ENCODE data around the gene ADAP1. TPM values are rescaled to one million over a fixed set of nuclear protein-coding genes. Genes with fewer than 3 reads are reported as not detected.
A peak's percentile ranks its signal among the peaks of the same experiment; 100 is the strongest.
"Not testable (repeated sequence)": the region's sequence is repeated elsewhere in the genome, so short reads cannot be mapped to it uniquely, and the experiment has no call there.

ADAP1 gene
- total RNA-seq, 2 donors from 2014 or later, result 2.3 to 23.7 TPM

- H3K4me1 Mint-ChIP-seq, result no peaks in the 10 kb centered on the region
- H3K4me3 Mint-ChIP-seq, result no peak overlapping the region
- no peaks in the 10 kb centered on the region for H3K36me3 Mint-ChIP-seq (ENCODE audit: low read depth)
- H3K27ac Mint-ChIP-seq, result no peak overlapping the region
- no peaks in the 10 kb centered on the region for H3K27me3 Mint-ChIP-seq
- ATAC-seq (replicated peaks), result no peak
- no peaks in the 10 kb centered on the region for H3K9me3 Mint-ChIP-seq
These were observed 42.5 kb downstream of the ADAP1 start for GRCh38 chr7:911791-912480.

- H3K27ac Mint-ChIP-seq, result no peak overlapping the region
- no peaks in the 10 kb centered on the region for H3K4me1 Mint-ChIP-seq
- H3K27me3 Mint-ChIP-seq, result no peaks in the 10 kb centered on the region
- H3K4me3 Mint-ChIP-seq, result no peak overlapping the region
- no peaks in the 10 kb centered on the region for H3K9me3 Mint-ChIP-seq
- no peaks in the 10 kb centered on the region for H3K36me3 Mint-ChIP-seq (ENCODE audit: low read depth)
- ATAC-seq (replicated peaks), result no peak
These were observed 43.5 kb downstream of the ADAP1 start for GRCh38 chr7:910931-911431.

- peak; percentile 33 for ATAC-seq (replicated peaks)
These were observed 44.0 kb downstream of the ADAP1 start for GRCh38 chr7:910441-910861.

GRCh38 chr7:909358-910329 is 44.8 kb downstream of the ADAP1 start:
- H3K27ac Mint-ChIP-seq, result no peak overlapping the region
- no peaks in the 10 kb centered on the region for H3K36me3 Mint-ChIP-seq (ENCODE audit: low read depth)
- peak; percentile 31 for ATAC-seq (replicated peaks)
- no peaks in the 10 kb centered on the region for H3K4me1 Mint-ChIP-seq
- no peaks in the 10 kb centered on the region for H3K27me3 Mint-ChIP-seq
- no peaks in the 10 kb centered on the region for H3K9me3 Mint-ChIP-seq
- H3K4me3 Mint-ChIP-seq, result peak overlapping the region; percentile 57

More at GRCh38 chr7:910441-910861, 44.0 kb downstream of the ADAP1 start:
- no peaks in the 10 kb centered on the region for H3K9me3 Mint-ChIP-seq
- no peaks in the 10 kb centered on the region for H3K4me1 Mint-ChIP-seq
- no peaks in the 10 kb centered on the region for H3K27me3 Mint-ChIP-seq
- H3K27ac Mint-ChIP-seq, result no peak overlapping the region
- peak overlapping the region; percentile 57 for H3K4me3 Mint-ChIP-seq
- H3K36me3 Mint-ChIP-seq (ENCODE audit: low read depth), result no peaks in the 10 kb centered on the region

GRCh38 chr7:908591-909357 is 45.7 kb downstream of the ADAP1 start:
- not testable (repeated sequence) for H3K27ac Mint-ChIP-seq

GRCh38 chr7:908159-908581 is 46.3 kb downstream of the ADAP1 start:
- no peaks in the 10 kb centered on the region for H3K36me3 Mint-ChIP-seq (ENCODE audit: low read depth)
- no peak overlapping the region for H3K27ac Mint-ChIP-seq
- no peaks in the 10 kb centered on the region for H3K9me3 Mint-ChIP-seq
- no peak overlapping the region for H3K4me3 Mint-ChIP-seq
- H3K4me1 Mint-ChIP-seq, result no peaks in the 10 kb centered on the region
- no peaks in the 10 kb centered on the region for H3K27me3 Mint-ChIP-seq
- ATAC-seq (replicated peaks), result no peak

More at GRCh38 chr7:908591-909357, 45.7 kb downstream of the ADAP1 start:
- not testable (repeated sequence) for H3K36me3 Mint-ChIP-seq (ENCODE audit: low read depth); H3K27me3 Mint-ChIP-seq; H3K4me3 Mint-ChIP-seq; H3K9me3 Mint-ChIP-seq; H3K4me1 Mint-ChIP-seq
- ATAC-seq (replicated peaks), result peak; percentile 85

GRCh38 chr7:907158-907980 is 47.1 kb downstream of the ADAP1 start:
- ATAC-seq (replicated peaks), result peak; percentile 9
- H3K36me3 Mint-ChIP-seq (ENCODE audit: low read depth), result peaks cover 8% of the 10 kb centered on the region
- H3K27me3 Mint-ChIP-seq, result no peaks in the 10 kb centered on the region
- no peaks in the 10 kb centered on the region for H3K9me3 Mint-ChIP-seq
- H3K27ac Mint-ChIP-seq, result no peak overlapping the region
- no peaks in the 10 kb centered on the region for H3K4me1 Mint-ChIP-seq
- H3K4me3 Mint-ChIP-seq, result no peak overlapping the region

- Mint-ChIP-seq H3K36me3 (ENCODE audit: low read depth) (peaks cover 9% of the 10 kb centered on the region), H3K4me3 (no peak overlapping the region)
These were observed 47.7 kb downstream of the ADAP1 start for GRCh38 chr7:906776-907157.

GRCh38 chr7:904847-905246 is 49.6 kb downstream of the ADAP1 start:
- ATAC-seq (replicated peaks), result no peak
- Mint-ChIP-seq H3K36me3 (ENCODE audit: low read depth) (peaks cover 9% of the 10 kb centered on the region), H3K27me3 (no peaks in the 10 kb centered on the region), H3K4me3 (no peak overlapping the region), H3K27ac (no peak overlapping the region), H3K9me3 (no peaks in the 10 kb centered on the region), H3K4me1 (no peaks in the 10 kb centered on the region)

More at GRCh38 chr7:906776-907157, 47.7 kb downstream of the ADAP1 start:
- ATAC-seq (replicated peaks), result peak; percentile 11
- Mint-ChIP-seq H3K4me1 (no peaks in the 10 kb centered on the region), H3K27ac (no peak overlapping the region), H3K9me3 (no peaks in the 10 kb centered on the region), H3K27me3 (no peaks in the 10 kb centered on the region)

- Mint-ChIP-seq H3K4me3 (no peak overlapping the region), H3K4me1 (no peaks in the 10 kb centered on the region), H3K27me3 (no peaks in the 10 kb centered on the region), H3K9me3 (no peaks in the 10 kb centered on the region), H3K27ac (no peak overlapping the region), H3K36me3 (ENCODE audit: low read depth) (peaks cover 9% of the 10 kb centered on the region)
- ATAC-seq (replicated peaks), result no peak
These were observed 50.3 kb downstream of the ADAP1 start for GRCh38 chr7:903921-904755.

GRCh38 chr7:902996-903395 is 51.5 kb downstream of the ADAP1 start:
- Mint-ChIP-seq H3K27ac (no peak overlapping the region), H3K4me1 (no peaks in the 10 kb centered on the region), H3K27me3 (no peaks in the 10 kb centered on the region), H3K9me3 (no peaks in the 10 kb centered on the region), H3K36me3 (ENCODE audit: low read depth) (peaks cover 9% of the 10 kb centered on the region), H3K4me3 (no peak overlapping the region)
- ATAC-seq (replicated peaks), result no peak

- Mint-ChIP-seq H3K27me3 (no peaks in the 10 kb centered on the region), H3K4me1 (no peaks in the 10 kb centered on the region), H3K27ac (no peak overlapping the region), H3K4me3 (no peak overlapping the region), H3K36me3 (ENCODE audit: low read depth) (peaks cover 9% of the 10 kb centered on the region), H3K9me3 (no peaks in the 10 kb centered on the region)
- ATAC-seq (replicated peaks), result peak; percentile 56
These were observed 52.9 kb downstream of the ADAP1 start for GRCh38 chr7:901388-902154.

Data from activated T-helper 17 cell treated with anti-CD3 and anti-CD28 coated beads, Interleukin-2, amount 50 U/mL, for 72 hours (primary cell).